ENCODE results near the gene FLT1.

GRCh38 chr13:28320209-28320608 is 174.7 kb downstream of the FLT1 start:
- TF ChIP-seq CTCF (IDR thresholded peaks at IDR 0.05) (no peak), POLR2A (IDR thresholded peaks at IDR 0.05) (no peak), POLR2AphosphoS5 (IDR thresholded peaks at IDR 0.05) (no peak)

All from breast epithelium (tissue), 3 donors.